ENCODE data around the gene GCH1.
"Not testable (repeated sequence)": the region's sequence is repeated elsewhere in the genome, so short reads cannot be mapped to it uniquely, and the experiment has no call there.

Gene GCH1

DNA sequence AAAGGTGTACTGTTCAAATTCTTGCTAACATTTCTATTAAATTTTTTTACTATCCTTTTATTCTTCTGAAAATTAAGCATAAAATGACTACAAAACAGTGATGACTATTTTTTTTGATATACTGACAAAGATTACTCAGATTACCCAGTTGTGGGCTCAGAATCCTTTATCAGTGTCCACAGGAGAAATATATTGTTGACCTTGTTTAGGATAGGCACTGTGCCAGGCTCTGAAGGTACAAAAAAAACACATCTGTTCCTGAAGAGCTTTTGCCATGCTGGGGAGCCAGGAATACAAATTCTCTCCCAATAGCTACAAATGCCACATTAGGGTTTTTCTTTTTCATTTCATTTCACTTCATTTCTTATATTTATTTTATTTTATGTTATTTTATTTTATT is 26.9 kb upstream of the GCH1 start:
- TF ChIP-seq, protein P1, sequence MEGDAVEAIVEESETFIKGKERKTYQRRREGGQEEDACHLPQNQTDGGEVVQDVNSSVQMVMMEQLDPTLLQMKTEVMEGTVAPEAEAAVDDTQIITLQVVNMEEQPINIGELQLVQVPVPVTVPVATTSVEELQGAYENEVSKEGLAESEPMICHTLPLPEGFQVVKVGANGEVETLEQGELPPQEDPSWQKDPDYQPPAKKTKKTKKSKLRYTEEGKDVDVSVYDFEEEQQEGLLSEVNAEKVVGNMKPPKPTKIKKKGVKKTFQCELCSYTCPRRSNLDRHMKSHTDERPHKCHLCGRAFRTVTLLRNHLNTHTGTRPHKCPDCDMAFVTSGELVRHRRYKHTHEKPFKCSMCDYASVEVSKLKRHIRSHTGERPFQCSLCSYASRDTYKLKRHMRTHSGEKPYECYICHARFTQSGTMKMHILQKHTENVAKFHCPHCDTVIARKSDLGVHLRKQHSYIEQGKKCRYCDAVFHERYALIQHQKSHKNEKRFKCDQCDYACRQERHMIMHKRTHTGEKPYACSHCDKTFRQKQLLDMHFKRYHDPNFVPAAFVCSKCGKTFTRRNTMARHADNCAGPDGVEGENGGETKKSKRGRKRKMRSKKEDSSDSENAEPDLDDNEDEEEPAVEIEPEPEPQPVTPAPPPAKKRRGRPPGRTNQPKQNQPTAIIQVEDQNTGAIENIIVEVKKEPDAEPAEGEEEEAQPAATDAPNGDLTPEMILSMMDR (IDR thresholded peaks at IDR 0.05; ENCODE audit: unreplicated experiment in 3 of 3) = no peak
- H3K27ac Mint-ChIP-seq = no peak overlapping the region

DNA sequence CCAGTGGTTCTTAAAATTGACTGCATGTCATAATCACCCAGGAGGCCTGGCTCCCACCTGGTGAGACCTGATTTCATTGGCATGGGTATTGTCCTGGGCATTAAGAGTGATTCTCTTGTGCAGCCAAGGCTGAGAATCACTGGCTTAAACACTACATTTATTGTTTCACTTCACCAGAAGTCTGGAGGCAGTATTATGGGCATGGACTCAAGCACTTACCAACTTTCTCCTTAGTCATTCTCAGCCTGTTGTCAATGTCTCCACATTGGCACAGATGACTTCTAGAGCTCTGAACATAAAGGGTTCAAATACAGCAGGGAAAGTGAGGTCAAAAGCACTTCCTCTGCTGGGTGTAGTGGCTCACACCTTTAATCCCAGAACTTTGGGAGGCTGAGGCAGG is 25.6 kb upstream of the GCH1 start:
- no peaks in the 10 kb centered on the region for H3K27me3 Mint-ChIP-seq (ENCODE audit: low read depth)
- TF ChIP-seq, protein P1 (IDR thresholded peaks at IDR 0.05; ENCODE audit: unreplicated experiment in 3 of 3) = no peak
- no peak overlapping the region for H3K4me3 Mint-ChIP-seq
- H3K9me3 Mint-ChIP-seq = no peaks in the 10 kb centered on the region
- peaks cover 14% of the 10 kb centered on the region for H3K4me1 Mint-ChIP-seq
- H3K36me3 Mint-ChIP-seq (ENCODE audit: low read depth) = no peaks in the 10 kb centered on the region
- no peak overlapping the region for H3K27ac Mint-ChIP-seq

More for the DNA sequence above, 26.9 kb upstream of the GCH1 start:
- no peaks in the 10 kb centered on the region for H3K36me3 Mint-ChIP-seq (ENCODE audit: low read depth)
- H3K4me1 Mint-ChIP-seq = peaks cover 14% of the 10 kb centered on the region
- H3K4me3 Mint-ChIP-seq = no peak overlapping the region
- no peaks in the 10 kb centered on the region for H3K9me3 Mint-ChIP-seq
- no peaks in the 10 kb centered on the region for H3K27me3 Mint-ChIP-seq (ENCODE audit: low read depth)

DNA sequence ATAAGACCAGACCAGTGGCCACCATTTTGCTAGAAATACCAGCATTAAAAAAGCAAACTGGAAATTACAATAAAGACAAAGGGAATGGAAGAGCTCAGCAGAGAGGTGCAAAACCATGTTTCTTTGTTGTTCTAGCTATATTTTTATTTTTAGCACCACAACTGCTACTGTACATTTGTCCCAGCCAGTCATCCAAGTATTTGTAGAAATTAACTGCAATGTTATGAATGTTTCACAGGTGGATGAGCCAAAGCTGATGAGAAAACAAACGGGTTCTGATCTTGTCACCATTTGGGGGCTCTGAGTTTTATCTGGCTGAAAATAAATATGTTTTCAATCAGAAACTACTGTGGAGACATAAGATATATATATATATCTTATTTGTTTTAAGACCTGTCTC is 24.9 kb upstream of the GCH1 start:
- TF ChIP-seq, protein P1 (IDR thresholded peaks at IDR 0.05; ENCODE audit: unreplicated experiment in 3 of 3) = no peak
- no peaks in the 10 kb centered on the region for H3K9me3 Mint-ChIP-seq
- H3K4me3 Mint-ChIP-seq = no peak overlapping the region
- no peaks in the 10 kb centered on the region for H3K36me3 Mint-ChIP-seq (ENCODE audit: low read depth)
- peaks cover 14% of the 10 kb centered on the region for H3K4me1 Mint-ChIP-seq
- no peaks in the 10 kb centered on the region for H3K27me3 Mint-ChIP-seq (ENCODE audit: low read depth)
- peak overlapping the region in 1 of 3 experiments; percentile 30 for H3K27ac Mint-ChIP-seq

DNA sequence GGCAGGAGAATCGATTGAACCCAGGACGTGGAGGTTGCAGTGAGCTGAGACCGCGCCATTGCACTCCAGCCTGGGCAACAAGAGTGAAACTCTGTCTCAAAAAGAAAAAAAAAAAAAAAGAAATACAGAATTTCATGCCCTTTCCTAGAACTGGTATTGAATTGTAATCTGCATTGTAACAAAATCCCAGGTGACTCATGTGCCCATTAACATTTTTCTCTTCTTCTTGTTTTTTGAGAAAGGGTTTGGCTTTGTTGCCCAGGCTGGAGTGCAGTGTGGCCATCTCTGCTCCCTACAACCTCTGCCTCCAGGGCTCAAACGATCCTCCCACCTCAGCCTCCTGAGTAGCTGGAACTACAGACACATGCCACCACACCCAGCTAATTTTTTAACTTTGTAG is 23.9 kb upstream of the GCH1 start:
- H3K27ac Mint-ChIP-seq; H3K9me3 Mint-ChIP-seq; H3K36me3 Mint-ChIP-seq (ENCODE audit: low read depth); H3K27me3 Mint-ChIP-seq (ENCODE audit: low read depth); H3K4me3 Mint-ChIP-seq: not testable (repeated sequence)
- peaks cover 11% of the 10 kb centered on the region for H3K4me1 Mint-ChIP-seq

DNA sequence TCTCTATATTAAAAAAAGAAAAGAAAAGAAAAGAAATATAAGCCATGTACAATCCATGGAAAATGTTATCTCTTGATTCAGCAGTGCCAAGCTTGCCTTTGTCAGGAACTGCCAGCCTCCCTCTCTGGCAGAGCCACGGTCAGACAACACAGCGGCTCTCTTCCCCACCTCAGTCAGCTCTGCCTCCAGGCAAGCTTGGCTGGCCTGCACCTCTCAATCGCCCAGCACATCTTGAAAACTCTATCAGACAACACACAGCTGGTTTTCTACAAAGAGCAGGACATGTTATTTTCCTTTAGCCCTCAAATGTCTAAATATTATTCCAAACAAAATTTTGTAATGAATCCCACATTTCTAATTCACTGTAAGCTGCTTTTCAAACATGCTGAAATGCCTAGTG is 20.0 kb upstream of the GCH1 start:
- Mint-ChIP-seq H3K36me3 (ENCODE audit: low read depth) (no peaks in the 10 kb centered on the region), H3K4me3 (no peak overlapping the region), H3K27ac (no peak overlapping the region), H3K27me3 (ENCODE audit: low read depth) (no peaks in the 10 kb centered on the region), H3K9me3 (no peaks in the 10 kb centered on the region), H3K4me1 (peaks cover 13% of the 10 kb centered on the region)
- TF ChIP-seq, protein P1 (IDR thresholded peaks at IDR 0.05; ENCODE audit: unreplicated experiment in 3 of 3) = no peak

DNA sequence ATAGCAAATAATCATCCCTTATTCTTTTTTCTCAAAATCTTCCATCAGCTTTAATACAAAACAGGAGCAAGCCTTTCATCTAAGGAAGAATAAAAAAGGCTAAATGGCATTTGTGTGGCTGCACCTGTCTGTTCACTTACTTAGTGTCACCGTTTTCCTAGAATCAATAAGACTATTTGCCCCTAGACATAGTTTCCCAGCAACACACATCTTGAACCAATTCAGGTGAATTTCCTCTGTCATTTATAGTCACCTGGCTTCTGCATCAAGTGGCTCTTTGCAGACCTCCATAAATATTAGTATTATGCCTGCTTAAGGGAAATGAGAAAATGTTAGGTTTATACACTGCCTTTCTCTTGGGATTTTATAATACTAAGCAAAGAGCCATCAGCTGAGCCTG is 17.4 kb upstream of the GCH1 start:
- H3K36me3 Mint-ChIP-seq (ENCODE audit: low read depth) = no peaks in the 10 kb centered on the region
- H3K9me3 Mint-ChIP-seq = no peaks in the 10 kb centered on the region
- H3K4me1 Mint-ChIP-seq = peaks cover 5% of the 10 kb centered on the region
- H3K27me3 Mint-ChIP-seq (ENCODE audit: low read depth) = no peaks in the 10 kb centered on the region
- TF ChIP-seq, protein P1 (IDR thresholded peaks at IDR 0.05; ENCODE audit: unreplicated experiment in 3 of 3) = no peak
- H3K27ac Mint-ChIP-seq = no peak overlapping the region
- no peak overlapping the region for H3K4me3 Mint-ChIP-seq
